Kidney glomerular epithelial cell (primary cell): ENCODE measurements around the gene DUSP2.
"Not testable (repeated sequence)": the region's sequence is repeated elsewhere in the genome, so short reads cannot be mapped to it uniquely, and the experiment has no call there.

ENCODE experiments used
- DNase-seq: peaks from one replicate; lab custom pipeline; 2025; lab: John Stamatoyannopoulos, UW

DUSP2 gene

GRCh38 chr2:96161898-96162297, 16.7 kb upstream of the DUSP2 start:
- DNase-seq: no peak

- DNase-seq: not testable (repeated sequence)
Observed at GRCh38 chr2:96160366-96160765, 15.1 kb upstream of the DUSP2 start.

- DNase-seq: no peak
Observed at GRCh38 chr2:96159084-96159830, 14.0 kb upstream of the DUSP2 start.

- DNase-seq: no peak
Observed at GRCh38 chr2:96158554-96158940, 13.3 kb upstream of the DUSP2 start.

- DNase-seq: no peak
Observed at GRCh38 chr2:96157649-96158553, 12.7 kb upstream of the DUSP2 start.

- DNase-seq: no peak
Observed at GRCh38 chr2:96156926-96157648, 11.8 kb upstream of the DUSP2 start.

- DNase-seq: no peak
Observed at GRCh38 chr2:96156011-96156820, 11.0 kb upstream of the DUSP2 start.

- DNase-seq: no peak
Observed at GRCh38 chr2:96154506-96155380, 9.5 kb upstream of the DUSP2 start.

GRCh38 chr2:96153991-96154431, 8.8 kb upstream of the DUSP2 start:
- no peak for DNase-seq

- DNase-seq: no peak
Observed at GRCh38 chr2:96153291-96153713, 8.1 kb upstream of the DUSP2 start.

- no peak for DNase-seq
Observed at GRCh38 chr2:96152304-96153161, 7.3 kb upstream of the DUSP2 start.

GRCh38 chr2:96151595-96152303, 6.5 kb upstream of the DUSP2 start:
- no peak for DNase-seq

GRCh38 chr2:96150791-96151594, 5.8 kb upstream of the DUSP2 start:
- DNase-seq: no peak

- DNase-seq: no peak
Observed at GRCh38 chr2:96150007-96150640, 4.9 kb upstream of the DUSP2 start.

- peak; percentile 66 for DNase-seq
Observed at GRCh38 chr2:96148410-96149217, 3.4 kb upstream of the DUSP2 start.

GRCh38 chr2:96147593-96148201, 2.5 kb upstream of the DUSP2 start:
- DNase-seq: no peak
